Measurements from ENCODE around the gene LFNG. TPM values are rescaled to one million over a fixed set of nuclear protein-coding genes. Genes with fewer than 3 reads are reported as not detected.

The LFNG gene
- total RNA-seq, 1 donor from 2014 or later: 44.9 TPM

DNA sequence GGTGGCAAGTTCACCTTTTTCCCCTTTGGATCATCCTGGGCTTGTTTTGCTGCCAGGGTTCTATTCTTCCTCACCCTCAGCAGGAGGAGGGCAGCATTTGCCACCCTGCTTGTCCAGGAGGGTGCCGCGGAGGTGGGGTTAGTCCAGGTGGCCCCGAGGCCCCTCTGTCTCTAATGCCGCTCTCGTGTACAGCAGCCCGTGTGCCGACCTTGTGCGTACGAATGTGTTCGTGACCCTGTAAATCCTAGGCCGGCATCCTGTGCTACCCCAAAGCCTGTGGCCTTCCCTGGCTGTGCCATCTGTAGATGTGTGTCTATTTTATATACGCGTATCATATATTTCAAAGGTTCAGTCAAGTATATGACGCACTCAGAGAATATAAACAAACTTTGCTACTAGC is 49.8 kb downstream of the LFNG start:
- no peaks in the 10 kb centered on the region for H3K9me3 Mint-ChIP-seq
- no peak overlapping the region for H3K4me3 Mint-ChIP-seq
- no peak for DNase-seq (ENCODE audit: low read depth, low spot score)
- peaks cover 2% of the 10 kb centered on the region for H3K36me3 Mint-ChIP-seq (ENCODE audit: low read depth)
- no peak overlapping the region for H3K27ac Mint-ChIP-seq (ENCODE audit: unreplicated experiment)
- H3K27me3 Mint-ChIP-seq (ENCODE audit: low read depth): no peaks in the 10 kb centered on the region
- H3K4me1 Mint-ChIP-seq: peaks cover 34% of the 10 kb centered on the region
- TF ChIP-seq, protein P1, sequence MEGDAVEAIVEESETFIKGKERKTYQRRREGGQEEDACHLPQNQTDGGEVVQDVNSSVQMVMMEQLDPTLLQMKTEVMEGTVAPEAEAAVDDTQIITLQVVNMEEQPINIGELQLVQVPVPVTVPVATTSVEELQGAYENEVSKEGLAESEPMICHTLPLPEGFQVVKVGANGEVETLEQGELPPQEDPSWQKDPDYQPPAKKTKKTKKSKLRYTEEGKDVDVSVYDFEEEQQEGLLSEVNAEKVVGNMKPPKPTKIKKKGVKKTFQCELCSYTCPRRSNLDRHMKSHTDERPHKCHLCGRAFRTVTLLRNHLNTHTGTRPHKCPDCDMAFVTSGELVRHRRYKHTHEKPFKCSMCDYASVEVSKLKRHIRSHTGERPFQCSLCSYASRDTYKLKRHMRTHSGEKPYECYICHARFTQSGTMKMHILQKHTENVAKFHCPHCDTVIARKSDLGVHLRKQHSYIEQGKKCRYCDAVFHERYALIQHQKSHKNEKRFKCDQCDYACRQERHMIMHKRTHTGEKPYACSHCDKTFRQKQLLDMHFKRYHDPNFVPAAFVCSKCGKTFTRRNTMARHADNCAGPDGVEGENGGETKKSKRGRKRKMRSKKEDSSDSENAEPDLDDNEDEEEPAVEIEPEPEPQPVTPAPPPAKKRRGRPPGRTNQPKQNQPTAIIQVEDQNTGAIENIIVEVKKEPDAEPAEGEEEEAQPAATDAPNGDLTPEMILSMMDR (conservative IDR thresholded peaks at IDR 0.05): no peak

DNA sequence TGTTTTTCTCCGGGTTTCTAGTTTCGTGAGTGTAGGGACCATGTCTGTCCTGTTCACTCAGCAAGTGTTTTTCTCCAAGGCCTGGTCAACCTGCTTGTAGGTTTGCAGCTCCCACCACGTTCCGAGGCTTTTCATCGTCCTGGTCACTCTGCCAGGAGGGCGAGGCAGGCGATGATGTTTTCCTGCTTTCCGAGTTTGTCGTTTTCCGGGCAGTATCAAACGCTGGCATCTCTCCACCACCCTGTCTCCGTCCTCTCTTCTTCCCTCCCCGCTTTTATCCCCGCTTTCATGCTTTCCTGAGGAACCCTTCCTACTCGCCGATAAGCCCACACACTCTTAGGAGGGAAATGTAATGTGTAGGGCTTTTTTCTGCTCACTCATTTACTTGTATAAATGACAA is 50.4 kb downstream of the LFNG start:
- Mint-ChIP-seq H3K4me1 (peaks cover 34% of the 10 kb centered on the region), H3K4me3 (no peak overlapping the region), H3K36me3 (ENCODE audit: low read depth) (peaks cover 5% of the 10 kb centered on the region), H3K27me3 (ENCODE audit: low read depth) (no peaks in the 10 kb centered on the region), H3K9me3 (no peaks in the 10 kb centered on the region), H3K27ac (ENCODE audit: unreplicated experiment) (peak overlapping the region; percentile 6)
- DNase-seq (ENCODE audit: low read depth, low spot score): no peak
- TF ChIP-seq, protein P1 (conservative IDR thresholded peaks at IDR 0.05): no peak

DNA sequence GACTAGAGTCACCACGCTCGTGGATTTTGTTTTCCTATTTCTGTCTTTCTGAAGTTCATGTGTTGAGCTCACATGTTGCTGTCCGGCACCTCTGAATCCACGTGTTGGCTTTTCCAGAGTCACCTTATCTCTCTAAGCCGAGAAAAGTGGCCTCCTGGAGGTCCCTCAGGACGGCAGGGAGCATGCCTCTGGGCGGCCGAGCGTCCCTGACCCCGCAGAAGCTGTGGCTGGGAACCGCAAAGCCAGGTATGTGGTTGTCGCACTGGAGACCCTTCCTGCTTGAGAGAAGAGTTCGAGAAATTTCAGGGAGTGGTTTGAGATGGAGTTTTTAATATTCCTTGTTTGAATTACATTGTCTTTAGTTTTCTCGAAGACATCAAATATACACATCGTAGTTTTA is 51.8 kb downstream of the LFNG start:
- DNase-seq (ENCODE audit: low read depth, low spot score): no peak
- H3K4me3 Mint-ChIP-seq: no peak overlapping the region
- H3K27ac Mint-ChIP-seq (ENCODE audit: unreplicated experiment): no peak overlapping the region
- TF ChIP-seq, protein P1 (conservative IDR thresholded peaks at IDR 0.05): no peak
- H3K27me3 Mint-ChIP-seq (ENCODE audit: low read depth): no peaks in the 10 kb centered on the region
- peaks cover 5% of the 10 kb centered on the region for H3K36me3 Mint-ChIP-seq (ENCODE audit: low read depth)
- H3K9me3 Mint-ChIP-seq: no peaks in the 10 kb centered on the region
- H3K4me1 Mint-ChIP-seq: peaks cover 30% of the 10 kb centered on the region

DNA sequence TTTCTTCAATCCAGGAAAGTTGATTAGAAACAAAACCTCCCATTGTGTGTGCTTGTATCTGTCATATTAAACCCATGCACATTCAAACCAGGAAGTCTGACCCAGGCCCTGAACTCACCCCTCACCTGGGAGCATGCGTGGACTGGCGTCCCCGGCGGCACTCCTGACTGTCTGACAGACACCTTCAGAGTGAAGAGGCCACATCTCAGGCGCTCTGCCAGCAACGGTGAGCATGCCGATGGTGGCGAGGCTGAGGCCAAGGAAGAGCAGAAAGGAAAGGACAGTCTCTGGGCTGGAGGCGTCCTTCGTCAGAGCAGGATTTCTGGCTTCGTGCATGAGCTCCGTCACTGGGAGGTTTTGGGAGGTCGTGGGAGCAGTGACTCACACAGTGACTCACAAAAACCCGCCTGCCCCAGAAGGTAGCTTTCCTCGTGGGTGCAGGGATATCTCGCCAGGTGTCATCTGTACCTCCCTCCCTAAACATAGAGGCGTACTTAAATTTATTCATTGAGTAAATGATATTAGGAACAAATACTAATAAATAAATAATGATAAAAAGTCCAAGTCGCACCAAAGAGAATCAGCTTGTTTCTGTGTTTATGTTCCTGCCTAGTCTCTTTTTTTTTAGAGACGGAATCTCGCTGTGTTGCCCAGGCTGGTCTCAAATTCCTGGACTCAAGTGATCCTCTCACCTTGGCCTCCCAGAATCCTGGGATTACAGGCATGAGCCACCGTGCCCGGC is 52.7 kb downstream of the LFNG start:
- no peak for DNase-seq (ENCODE audit: low read depth, low spot score)
- no peak overlapping the region for H3K4me3 Mint-ChIP-seq
- H3K27ac Mint-ChIP-seq (ENCODE audit: unreplicated experiment): peak overlapping the region; percentile 27
- H3K36me3 Mint-ChIP-seq (ENCODE audit: low read depth): peaks cover 5% of the 10 kb centered on the region
- TF ChIP-seq, protein P1 (conservative IDR thresholded peaks at IDR 0.05): no peak
- H3K4me1 Mint-ChIP-seq: peaks cover 23% of the 10 kb centered on the region
- H3K27me3 Mint-ChIP-seq (ENCODE audit: low read depth): no peaks in the 10 kb centered on the region
- H3K9me3 Mint-ChIP-seq: no peaks in the 10 kb centered on the region

DNA sequence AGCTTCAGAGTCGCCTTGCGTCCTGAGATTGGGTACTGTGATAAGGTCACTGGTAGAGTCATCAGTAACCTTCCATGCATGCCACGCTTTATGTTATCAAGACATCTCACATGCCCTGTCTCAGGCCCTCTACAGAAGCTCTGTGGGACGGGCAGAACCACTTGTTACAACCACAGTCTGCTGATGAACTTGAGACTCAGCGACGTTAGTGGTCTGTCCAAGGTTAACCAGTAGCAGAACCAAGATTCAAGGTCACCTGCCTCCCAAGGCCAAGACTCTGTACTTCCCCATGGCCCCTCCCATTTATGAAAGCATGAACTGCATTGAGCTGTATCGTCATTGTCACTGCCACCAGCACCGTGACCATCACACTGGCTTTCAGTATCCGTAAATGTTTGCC is 54.2 kb downstream of the LFNG start:
- DNase-seq (ENCODE audit: low read depth, low spot score): no peak
- Mint-ChIP-seq H3K9me3 (no peaks in the 10 kb centered on the region), H3K27me3 (ENCODE audit: low read depth) (no peaks in the 10 kb centered on the region), H3K4me1 (peaks cover 14% of the 10 kb centered on the region), H3K36me3 (ENCODE audit: low read depth) (peaks cover 5% of the 10 kb centered on the region), H3K27ac (ENCODE audit: unreplicated experiment) (peak overlapping the region; percentile 52), H3K4me3 (no peak overlapping the region)
- TF ChIP-seq, protein P1 (conservative IDR thresholded peaks at IDR 0.05): no peak
